Upper lobe of right lung (tissue), 1 donor: ENCODE data around the gene RCBTB2. TPM values are rescaled to one million over a fixed set of nuclear protein-coding genes. Genes with fewer than 3 reads are reported as not detected.

Source experiments
- ATAC-seq: fragments of 200-7000 bp; cut with Tn5 transposase; one replicate; pipeline ENCODE4 v1.9.1; 2020; ENCODE audit warnings: mild to moderate bottlenecking, moderate library complexity
- DNase-seq: peaks from one replicate; pipeline ENCODE4 v3.0.0-alpha.2; 2020
- H3K27ac ChIP-seq: fragments of 200-600 bp; one replicate; pipeline ENCODE4 v1.8.0; 2022
- H3K27me3 ChIP-seq: fragments of 200-600 bp; one replicate; pipeline ENCODE4 v1.8.0; 2022; ENCODE audit warnings: mild to moderate bottlenecking
- H3K36me3 ChIP-seq: fragments of 200-600 bp; one replicate; pipeline ENCODE4 v1.8.0; 2022
- H3K4me1 ChIP-seq: fragments of 200-600 bp; one replicate; pipeline ENCODE4 v1.8.0; 2022
- H3K4me3 ChIP-seq: fragments of 200-600 bp; one replicate; pipeline ENCODE4 v1.8.0; 2022; ENCODE audit warnings: mild to moderate bottlenecking
- H3K9me3 ChIP-seq: fragments of 200-600 bp; one replicate; pipeline ENCODE4 v1.8.0; 2022
- intact Hi-C: fragments of 100-400 bp; cut with DNase I; formaldehyde crosslinking; loops from one replicate; pipeline ENCODE4 v1.11.0; 2022
- total RNA-seq: library from RNA; stranded (reverse); fragmentation: NEBNext Ultra II Directional; extraction: Animal tissue kit (Norgen Biotek cat#: 25700); gene quantifications from one replicate; pipeline ENCODE4 v1.2.1, GENCODE V29; 2021
- TF ChIP-seq, protein P1 (sequence below): fragments of 200-600 bp; IDR thresholded peaks from one replicate; pipeline ENCODE4 v1.8.0; 2022; ENCODE audit warnings: antibody characterized with exemption
- donor health status: DM: no; HTN: yes; CAD: no; lungs with severe emphysema.

Gene RCBTB2
- total RNA-seq, 1 donor from 2014 or later: 18.4 TPM

DNA sequence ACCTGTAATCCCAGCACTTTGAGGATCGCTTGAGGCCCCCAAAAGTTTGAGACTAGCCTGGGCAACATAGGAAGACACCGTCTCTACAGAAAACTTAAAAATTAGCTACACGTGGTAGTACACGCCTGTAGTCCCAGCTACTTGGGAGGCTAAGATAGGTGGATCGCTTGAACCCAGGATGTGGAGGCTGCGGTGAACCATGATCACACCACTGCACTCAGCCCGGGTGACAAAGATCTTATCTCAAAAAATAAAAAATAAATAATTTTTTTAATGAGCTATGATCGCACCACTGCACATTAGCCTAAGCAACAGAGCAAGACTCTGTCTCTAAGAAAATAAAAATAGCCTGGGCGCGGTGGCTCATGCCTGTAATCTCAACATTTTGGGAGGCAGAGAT is 6.6 kb downstream of the RCBTB2 start:
- ATAC-seq (no peak), DNase-seq (no peak)
- Histone ChIP-seq H3K27me3 (no peaks in the 10 kb centered on the region), H3K9me3 (no peaks in the 10 kb centered on the region), H3K4me3 (no peak overlapping the region), H3K4me1 (peaks cover 9% of the 10 kb centered on the region), H3K27ac (no peak overlapping the region), H3K36me3 (peaks cover 9% of the 10 kb centered on the region)
- TF ChIP-seq, protein P1, sequence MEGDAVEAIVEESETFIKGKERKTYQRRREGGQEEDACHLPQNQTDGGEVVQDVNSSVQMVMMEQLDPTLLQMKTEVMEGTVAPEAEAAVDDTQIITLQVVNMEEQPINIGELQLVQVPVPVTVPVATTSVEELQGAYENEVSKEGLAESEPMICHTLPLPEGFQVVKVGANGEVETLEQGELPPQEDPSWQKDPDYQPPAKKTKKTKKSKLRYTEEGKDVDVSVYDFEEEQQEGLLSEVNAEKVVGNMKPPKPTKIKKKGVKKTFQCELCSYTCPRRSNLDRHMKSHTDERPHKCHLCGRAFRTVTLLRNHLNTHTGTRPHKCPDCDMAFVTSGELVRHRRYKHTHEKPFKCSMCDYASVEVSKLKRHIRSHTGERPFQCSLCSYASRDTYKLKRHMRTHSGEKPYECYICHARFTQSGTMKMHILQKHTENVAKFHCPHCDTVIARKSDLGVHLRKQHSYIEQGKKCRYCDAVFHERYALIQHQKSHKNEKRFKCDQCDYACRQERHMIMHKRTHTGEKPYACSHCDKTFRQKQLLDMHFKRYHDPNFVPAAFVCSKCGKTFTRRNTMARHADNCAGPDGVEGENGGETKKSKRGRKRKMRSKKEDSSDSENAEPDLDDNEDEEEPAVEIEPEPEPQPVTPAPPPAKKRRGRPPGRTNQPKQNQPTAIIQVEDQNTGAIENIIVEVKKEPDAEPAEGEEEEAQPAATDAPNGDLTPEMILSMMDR: no peak
- intact Hi-C loops: no loop called here

DNA sequence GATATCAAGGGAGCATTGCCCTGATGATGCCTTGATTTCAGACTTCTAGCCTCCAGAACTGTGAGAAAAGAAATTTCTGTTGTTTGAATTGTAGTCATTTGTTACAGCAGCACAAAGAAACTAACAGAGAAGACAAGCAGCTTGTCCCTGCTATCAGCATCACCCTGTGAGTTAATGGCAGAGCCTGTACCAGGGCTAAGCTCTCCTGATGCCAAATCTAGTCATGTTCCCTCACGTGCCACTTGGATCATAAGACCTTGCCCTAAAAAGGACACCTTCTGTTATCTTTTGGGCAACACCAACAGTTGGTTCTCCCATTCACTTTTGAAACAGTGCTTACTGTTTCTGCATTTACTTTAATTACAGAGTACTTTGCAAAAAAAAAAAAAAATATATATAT is 14.8 kb downstream of the RCBTB2 start:
- TF ChIP-seq, protein P1: no peak
- intact Hi-C loops: no loop called here
- no peak for DNase-seq
- Histone ChIP-seq H3K27me3 (no peaks in the 10 kb centered on the region), H3K9me3 (no peaks in the 10 kb centered on the region), H3K36me3 (peaks cover 15% of the 10 kb centered on the region), H3K4me1 (no peaks in the 10 kb centered on the region), H3K4me3 (no peak overlapping the region), H3K27ac (no peak overlapping the region)
- ATAC-seq: no peak

DNA sequence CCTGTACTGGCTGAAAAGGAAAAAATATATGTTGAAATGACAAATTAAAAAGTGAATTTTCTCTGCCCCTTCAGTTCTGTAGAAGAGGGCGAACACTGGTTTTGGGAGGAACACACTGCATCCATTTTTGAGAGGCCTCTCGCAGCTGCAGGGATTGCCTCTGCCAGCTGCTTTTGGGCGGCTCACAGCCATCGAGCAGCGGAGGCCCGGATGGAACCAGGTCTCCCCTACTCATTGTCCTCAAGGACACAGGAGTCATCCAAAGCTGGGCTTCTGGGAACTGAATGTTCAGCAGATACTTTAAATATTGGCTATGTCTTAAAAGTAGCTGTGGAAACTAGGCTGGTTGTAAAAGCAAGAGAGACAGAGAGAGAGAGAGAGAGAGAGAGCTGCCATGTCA is 17.1 kb downstream of the RCBTB2 start:
- Histone ChIP-seq H3K9me3 (no peaks in the 10 kb centered on the region), H3K27ac (no peak overlapping the region), H3K4me1 (peaks cover under 1% of the 10 kb centered on the region), H3K4me3 (no peak overlapping the region), H3K27me3 (no peaks in the 10 kb centered on the region), H3K36me3 (peaks cover 4% of the 10 kb centered on the region)
- intact Hi-C loops: no loop called here
- ATAC-seq (no peak), DNase-seq (no peak)
- TF ChIP-seq, protein P1: no peak

DNA sequence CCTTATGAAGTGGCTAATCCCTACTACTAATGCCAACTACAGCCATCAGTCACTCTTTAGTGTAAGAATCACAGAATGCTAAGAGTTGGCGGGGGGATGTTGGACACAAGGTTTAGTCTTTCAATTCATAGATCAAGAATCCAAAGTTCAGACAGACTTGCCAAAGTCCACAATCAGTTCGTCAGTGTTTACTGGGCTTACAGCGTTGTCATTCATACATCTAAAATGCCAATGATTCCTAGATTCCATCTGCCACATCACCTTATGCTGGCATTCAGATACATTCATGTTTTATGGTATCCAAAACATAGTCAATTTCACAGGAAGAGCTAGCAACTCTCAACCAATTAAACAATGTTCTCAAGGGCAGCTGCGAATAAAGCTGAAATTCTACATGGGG is 18.1 kb downstream of the RCBTB2 start:
- H3K4me3 ChIP-seq: no peak overlapping the region
- TF ChIP-seq, protein P1: no peak

DNA sequence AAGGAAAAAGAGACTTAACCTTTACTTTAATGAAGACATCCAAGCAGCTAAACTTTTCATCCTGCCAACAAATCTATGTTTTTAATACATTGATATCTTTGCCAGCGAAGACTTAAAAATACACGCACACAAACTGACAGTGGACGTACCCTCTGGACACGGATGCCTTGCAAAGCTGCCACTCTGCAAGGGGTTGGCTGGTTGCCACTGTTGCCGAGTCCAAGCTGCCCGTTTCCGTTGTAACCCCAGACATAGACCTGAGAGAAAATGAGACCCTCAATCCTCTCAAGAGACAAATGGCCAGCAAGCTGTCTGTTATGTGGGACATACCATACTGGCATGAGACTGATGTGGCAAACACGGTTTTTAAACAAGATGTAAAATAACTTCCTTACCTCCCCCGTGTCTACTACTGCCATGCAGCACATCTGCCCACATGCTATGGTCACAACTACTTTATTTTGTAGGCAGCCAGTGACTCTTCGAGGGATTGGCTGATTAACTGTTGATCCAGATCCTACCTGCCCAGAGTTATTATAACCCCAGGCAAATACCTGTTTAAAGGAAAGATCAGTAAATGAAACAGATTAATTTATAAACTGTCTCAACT is 21.2 kb downstream of the RCBTB2 start:
- ATAC-seq: no peak

More for the DNA sequence above, 18.1 kb downstream of the RCBTB2 start:
- no peak for ATAC-seq
- intact Hi-C loops: no loop called here
- DNase-seq: no peak
- H3K27me3 ChIP-seq: no peaks in the 10 kb centered on the region
- peaks cover 8% of the 10 kb centered on the region for H3K4me1 ChIP-seq
- no peaks in the 10 kb centered on the region for H3K9me3 ChIP-seq
- H3K36me3 ChIP-seq: peaks cover 4% of the 10 kb centered on the region
- no peak overlapping the region for H3K27ac ChIP-seq

More for the DNA sequence above, 21.2 kb downstream of the RCBTB2 start:
- H3K9me3 ChIP-seq: no peaks in the 10 kb centered on the region
- no peak for DNase-seq
- H3K27me3 ChIP-seq: no peaks in the 10 kb centered on the region
- no peaks in the 10 kb centered on the region for H3K36me3 ChIP-seq
- TF ChIP-seq, protein P1: no peak
- no peak overlapping the region for H3K4me3 ChIP-seq
- intact Hi-C loops: no loop called here
- H3K27ac ChIP-seq: no peak overlapping the region
- peaks cover 13% of the 10 kb centered on the region for H3K4me1 ChIP-seq
